ENCODE measurements around the gene DRGX. TPM values are rescaled to one million over a fixed set of nuclear protein-coding genes. Genes with fewer than 3 reads are reported as not detected.

The DRGX gene
- total and polyA plus RNA-seq, 10 of the 15 experiments (the other 5 are each of a cell fraction or from before 2014, with no cell fraction given) = not detected

GRCh38 chr10:49407552-49408137 lies 11.8 kb upstream of the DRGX start:
- Histone ChIP-seq H3K9me3 (replicated peaks; ENCODE audit: control insufficient read depth, insufficient read depth, low read length) (no peaks in the 10 kb centered on the region), H3K79me2 (ENCODE audit: control insufficient read depth, insufficient read depth, low read length) (no peaks in the 10 kb centered on the region), H3K27ac (ENCODE audit: control insufficient read depth, insufficient read depth) (no peak overlapping the region), H3K4me3 (no peak overlapping the region), H2AFZ (ENCODE audit: control insufficient read depth, low read depth, low read length) (no peak overlapping the region), H3K4me1 (ENCODE audit: control insufficient read depth, insufficient read depth, low read length) (no peaks in the 10 kb centered on the region), H3K27me3 (replicated peaks in 1 of 2; ENCODE audit: control insufficient read depth in 2 of 2, insufficient read depth in 2 of 2, low read length in 1 of 2) (peaks cover 0 to 1% of the 10 kb centered on the region in 2 experiments; a peak in 1 of 4 replicates), H3K4me2 (ENCODE audit: control insufficient read depth, insufficient read depth) (no peak overlapping the region), H3K9ac (ENCODE audit: control insufficient read depth, insufficient read depth, low read length) (no peak overlapping the region), H3K36me3 (ENCODE audit: control insufficient read depth in 2 of 2, insufficient read depth in 2 of 2, low read length in 1 of 2) (no peaks in the 10 kb centered on the region), H4K20me1 (ENCODE audit: control insufficient read depth, insufficient read depth) (no peaks in the 10 kb centered on the region)
- SMC1A ChIA-PET (ENCODE audit: uncharacterized antibody, unreplicated experiment) = interaction anchor here (0.6 to 4.2 kb wide), 18 partner anchors 15 to 749 kb away, joined by 3 to 61 read pairs (median 4); no protein-coding TSS in a partner anchor
- CTCF ChIA-PET = interaction anchor here (0.7 to 9.6 kb wide), 57 partner anchors 8 to 816 kb away, joined by 3 to 190 read pairs (median 4); no protein-coding TSS in a partner anchor
- RAD21 ChIA-PET (ENCODE audit: unreplicated experiment) = interaction anchor here (0.6 to 3.7 kb wide), 16 partner anchors 68 to 750 kb away, joined by 3 to 55 read pairs (median 3); no protein-coding TSS in a partner anchor
- intact Hi-C loops (cut with micrococcal nuclease; ENCODE audit: unreplicated experiment) = loop anchor here (1.0 to 10.0 kb wide), 2 partner anchors 105 to 423 kb away; no protein-coding TSS in a partner anchor
- TF ChIP-seq SMC3 (IDR thresholded peaks at IDR 0.05; ENCODE audit: borderline replicate concordance, low read length) = peak; percentile 91
- TF ChIP-seq EED (IDR thresholded peaks at IDR 0.05; ENCODE audit: low read depth) = no peak
- no peak for TF ChIP-seq TAF1 (IDR thresholded peaks at IDR 0.05; ENCODE audit: borderline replicate concordance, low read depth, low read length)
- TF ChIP-seq NFXL1 (IDR thresholded peaks at IDR 0.05; ENCODE audit: borderline replicate concordance) = no peak
- peak; percentile 88 to 93 (median 92) for TF ChIP-seq CTCF (IDR thresholded peaks at IDR 0.05 in 2 of 3, conservative IDR thresholded peaks at IDR 0.05 in 1 of 3; ENCODE audit: control insufficient read depth in 2 of 3, extremely low read depth in 1 of 3, insufficient read depth in 1 of 3, low read depth in 3 of 3, low read length in 3 of 3)
- no peak for TF ChIP-seq SPI1 (IDR thresholded peaks at IDR 0.05; ENCODE audit: borderline replicate concordance, insufficient read depth, low read depth, low read length)
- TF ChIP-seq FOXK2 (IDR thresholded peaks at IDR 0.05) = no peak
- peak; percentile 81 for TF ChIP-seq RAD21 (IDR thresholded peaks at IDR 0.05; ENCODE audit: insufficient read depth, low read depth, low read length)
- TF ChIP-seq CHD2 (IDR thresholded peaks at IDR 0.05; ENCODE audit: borderline replicate concordance, low read depth, low read length) = no peak
- TF ChIP-seq YY1 (IDR thresholded peaks at IDR 0.05; ENCODE audit: low read depth, low read length) = 0 out of 2 replicates have a peak, but pooled peaks have one; percentile 45
- TF ChIP-seq SUPT20H (IDR thresholded peaks at IDR 0.05; ENCODE audit: borderline replicate concordance, control insufficient read depth, low read depth, low read length) = no peak
- in situ Hi-C loops (cut with MboI) = no loop called here
- ATAC-seq (peak; percentile 96), DNase-seq (ENCODE audit: low read depth, low spot score) (no peak), FAIRE-seq (peak; percentile 78)
- POLR2A ChIA-PET = interaction anchor here (1.4 kb wide), 1 partner anchor 104 kb away, joined by 4 read pairs; no protein-coding TSS in a partner anchor
- WGBS (ENCODE audit: insufficient coverage, insufficient replicate concordance, low lambda C conversion rate, missing lambda C conversion rate) = 0% methylated on average over 2 of the region's 2 CpGs
- BruUV-seq (replicated peaks) = no TSS peak

All from GM12878 (cell line).